Measurements from ENCODE around the gene MGA.
A peak's percentile ranks its signal among the peaks of the same experiment; 100 is the strongest.

MGA gene

GRCh38 chr15:41772720-41773331 is 112.6 kb downstream of the MGA start:
- peak overlapping the region; percentile 97 for H3K27ac ChIP-seq (ENCODE audit: low read depth, low read length)
- H3K9me2 ChIP-seq (replicated peaks; ENCODE audit: insufficient read depth, low read length): no peaks in the 10 kb centered on the region
- no peaks in the 10 kb centered on the region for H3K79me2 ChIP-seq (ENCODE audit: insufficient read depth, low read length)
- H3K9ac ChIP-seq (ENCODE audit: low read length): peak overlapping the region; percentile 78
- H2AFZ ChIP-seq (ENCODE audit: low read depth, low read length, severe bottlenecking): peak overlapping the region; percentile 95
- no peaks in the 10 kb centered on the region for H3K27me3 ChIP-seq (ENCODE audit: low read length)
- no peaks in the 10 kb centered on the region for H4K20me1 ChIP-seq (ENCODE audit: low read depth, low read length)
- TF ChIP-seq CTCF (IDR thresholded peaks at IDR 0.05; ENCODE audit: insufficient read depth, low read length, poor library complexity, severe bottlenecking) (peak; percentile 76), EZH2phosphoT487 (conservative IDR thresholded peaks at IDR 0.05; ENCODE audit: low read length) (no peak)
- H3F3A ChIP-seq (ENCODE audit: insufficient read depth): peaks cover 18% of the 10 kb centered on the region
- H3K4me3 ChIP-seq (ENCODE audit: insufficient read depth, low read length, poor library complexity, severe bottlenecking): peak overlapping the region; percentile 56
- peak overlapping the region; percentile 91 for H3K4me2 ChIP-seq (ENCODE audit: low read depth, low read length, poor library complexity, severe bottlenecking)
- H3K9me3 ChIP-seq (ENCODE audit: insufficient read depth, low read length): no peaks in the 10 kb centered on the region
- no peaks in the 10 kb centered on the region for H3K36me3 ChIP-seq (ENCODE audit: low read length)

- H4K20me1 ChIP-seq (ENCODE audit: low read depth, low read length): no peaks in the 10 kb centered on the region
- H3K36me3 ChIP-seq (ENCODE audit: low read length): no peaks in the 10 kb centered on the region
- H3K9ac ChIP-seq (ENCODE audit: low read length): peak overlapping the region; percentile 78
- no peaks in the 10 kb centered on the region for H3K9me2 ChIP-seq (replicated peaks; ENCODE audit: insufficient read depth, low read length)
- no peaks in the 10 kb centered on the region for H3K27me3 ChIP-seq (ENCODE audit: low read length)
- H3K4me2 ChIP-seq (ENCODE audit: low read depth, low read length, poor library complexity, severe bottlenecking): peak overlapping the region; percentile 91
- H3K79me2 ChIP-seq (ENCODE audit: insufficient read depth, low read length): no peaks in the 10 kb centered on the region
- H2AFZ ChIP-seq (ENCODE audit: low read depth, low read length, severe bottlenecking): peak overlapping the region; percentile 95
- peak overlapping the region; percentile 56 for H3K4me3 ChIP-seq (ENCODE audit: insufficient read depth, low read length, poor library complexity, severe bottlenecking)
- no peaks in the 10 kb centered on the region for H3K9me3 ChIP-seq (ENCODE audit: insufficient read depth, low read length)
- peak overlapping the region; percentile 97 for H3K27ac ChIP-seq (ENCODE audit: low read depth, low read length)
- TF ChIP-seq CTCF (IDR thresholded peaks at IDR 0.05; ENCODE audit: insufficient read depth, low read length, poor library complexity, severe bottlenecking) (no peak), EZH2phosphoT487 (conservative IDR thresholded peaks at IDR 0.05; ENCODE audit: low read length) (no peak)
- H3F3A ChIP-seq (ENCODE audit: insufficient read depth): peaks cover 18% of the 10 kb centered on the region
Observed at GRCh38 chr15:41773332-41773728, 113.1 kb downstream of the MGA start.

- peak overlapping the region; percentile 78 for H3K9ac ChIP-seq (ENCODE audit: low read length)
- no peaks in the 10 kb centered on the region for H3K36me3 ChIP-seq (ENCODE audit: low read length)
- H3K9me3 ChIP-seq (ENCODE audit: insufficient read depth, low read length): no peaks in the 10 kb centered on the region
- peak overlapping the region; percentile 95 for H2AFZ ChIP-seq (ENCODE audit: low read depth, low read length, severe bottlenecking)
- no peak for TF ChIP-seq EZH2phosphoT487 (conservative IDR thresholded peaks at IDR 0.05; ENCODE audit: low read length)
- no peaks in the 10 kb centered on the region for H3K79me2 ChIP-seq (ENCODE audit: insufficient read depth, low read length)
- H3K27ac ChIP-seq (ENCODE audit: low read depth, low read length): peak overlapping the region; percentile 97
- peak overlapping the region; percentile 56 for H3K4me3 ChIP-seq (ENCODE audit: insufficient read depth, low read length, poor library complexity, severe bottlenecking)
- H3K4me2 ChIP-seq (ENCODE audit: low read depth, low read length, poor library complexity, severe bottlenecking): peak overlapping the region; percentile 91
- no peaks in the 10 kb centered on the region for H4K20me1 ChIP-seq (ENCODE audit: low read depth, low read length)
- H3F3A ChIP-seq (ENCODE audit: insufficient read depth): peaks cover 18% of the 10 kb centered on the region
- no peaks in the 10 kb centered on the region for H3K9me2 ChIP-seq (replicated peaks; ENCODE audit: insufficient read depth, low read length)
- no peaks in the 10 kb centered on the region for H3K27me3 ChIP-seq (ENCODE audit: low read length)
Observed at GRCh38 chr15:41773729-41774061, 113.5 kb downstream of the MGA start.

- peak within 1 kb of the TSS; percentile 95 for H2AFZ ChIP-seq (ENCODE audit: low read depth, low read length, severe bottlenecking)
- H3K27ac ChIP-seq (ENCODE audit: low read depth, low read length): peak within 1 kb of the TSS; percentile 97
- peak within 1 kb of the TSS; percentile 91 for H3K4me2 ChIP-seq (ENCODE audit: low read depth, low read length, poor library complexity, severe bottlenecking)
Observed at GRCh38 chr15:41774062-41774881, 114.1 kb downstream of the MGA start, which contains the start of gene MAPKBP1. Gene MAPKBP1 (plus strand): TSS chr15:41774484. CDS start chr15:41775276, 792 bp downstream.

More at GRCh38 chr15:41774062-41774881, 114.1 kb downstream of the MGA start, which contains the start of gene MAPKBP1:
- H3K27me3 ChIP-seq (ENCODE audit: low read length): no peaks in the 10 kb centered on the region
- no peaks in the 10 kb centered on the region for H3K79me2 ChIP-seq (ENCODE audit: insufficient read depth, low read length)
- no peaks in the 10 kb centered on the region for H4K20me1 ChIP-seq (ENCODE audit: low read depth, low read length)
- no peaks in the 10 kb centered on the region for H3K9me2 ChIP-seq (replicated peaks; ENCODE audit: insufficient read depth, low read length)
- peak within 1 kb of the TSS; percentile 71 for H3K4me3 ChIP-seq (ENCODE audit: insufficient read depth, low read length, poor library complexity, severe bottlenecking)
- peak within 1 kb of the TSS; percentile 78 for H3K9ac ChIP-seq (ENCODE audit: low read length)
- no peaks in the 10 kb centered on the region for H3K9me3 ChIP-seq (ENCODE audit: insufficient read depth, low read length)
- H3F3A ChIP-seq (ENCODE audit: insufficient read depth): peaks cover 18% of the 10 kb centered on the region
- no peaks in the 10 kb centered on the region for H3K36me3 ChIP-seq (ENCODE audit: low read length)
- no peak for TF ChIP-seq EZH2phosphoT487 (conservative IDR thresholded peaks at IDR 0.05; ENCODE audit: low read length)
- peak; percentile 91 for TF ChIP-seq CTCF (IDR thresholded peaks at IDR 0.05; ENCODE audit: insufficient read depth, low read length, poor library complexity, severe bottlenecking)

All from SU-DHL-6 (cell line).